Trophoblast cell (in vitro differentiated cells and primary cell): Measurements from ENCODE around the gene FGF23.
"Not testable (repeated sequence)": the region's sequence is repeated elsewhere in the genome, so short reads cannot be mapped to it uniquely, and the experiment has no call there.

Experiments used
- DNase-seq, 2 donors: peaks; one replicate each; pipeline ENCODE4 v3.0.0-alpha.2; 2016
- H2AFZ ChIP-seq: 2 replicates; pipeline ENCODE4 v1.6.1; 2013; ENCODE audit warnings: low read length, moderate library complexity, mild to moderate bottlenecking; ENCODE audit not compliant: insufficient read depth, poor library complexity
- H2AK5ac ChIP-seq: 2 replicates; pipeline ENCODE4 v1.6.1; 2013; ENCODE audit warnings: mild to moderate bottlenecking, low read length
- H2BK120ac ChIP-seq: 2 replicates; pipeline ENCODE4 v1.6.1; 2013; ENCODE audit warnings: low read length, mild to moderate bottlenecking, moderate library complexity; ENCODE audit not compliant: insufficient read depth, poor library complexity
- H2BK12ac ChIP-seq: 2 replicates; pipeline ENCODE4 v1.6.1; 2013; ENCODE audit warnings: mild to moderate bottlenecking, low read length, moderate library complexity
- H2BK5ac ChIP-seq: 2 replicates; pipeline ENCODE4 v1.6.1; 2013; ENCODE audit warnings: low read length, low read depth, moderate library complexity, mild to moderate bottlenecking; ENCODE audit not compliant: poor library complexity
- H3K14ac ChIP-seq: 2 replicates; pipeline ENCODE4 v1.6.1; 2013; ENCODE audit warnings: mild to moderate bottlenecking, low read length
- H3K18ac ChIP-seq: 2 replicates; pipeline ENCODE4 v1.6.1; 2013; ENCODE audit warnings: mild to moderate bottlenecking, low read length
- H3K23ac ChIP-seq: 2 replicates; pipeline ENCODE4 v1.6.1; 2013; ENCODE audit warnings: low read length
- H3K27ac ChIP-seq: 2 replicates; pipeline ENCODE4 v1.5.1; 2013; ENCODE audit warnings: low read depth, mild to moderate bottlenecking, inconsistent platforms, low read length, moderate library complexity
- H3K27me3 ChIP-seq: 2 replicates; pipeline ENCODE4 v1.6.1; 2013; ENCODE audit warnings: inconsistent platforms, mild to moderate bottlenecking, low read length, moderate library complexity; ENCODE audit not compliant: insufficient read depth
- H3K36me3 ChIP-seq, 2 experiments: 1 replicate in 1 of 2; 2 replicates in 1 of 2; pipeline ENCODE4 v1.6.1; 2013; ENCODE audit warnings: low read length in 2 of 2, mild to moderate bottlenecking in 2 of 2, moderate library complexity in 1 of 2; ENCODE audit not compliant: insufficient read depth in 2 of 2, control insufficient read depth in 1 of 2
- H3K4ac ChIP-seq: 2 replicates; pipeline ENCODE4 v1.6.1; 2013; ENCODE audit warnings: low read depth, mild to moderate bottlenecking, low read length, moderate library complexity
- H3K4me1 ChIP-seq, 2 experiments: 1 replicate in 1 of 2; 2 replicates in 1 of 2; pipeline ENCODE4 v1.6.1; 2013; ENCODE audit warnings: low read length in 2 of 2, mild to moderate bottlenecking in 2 of 2, moderate library complexity in 1 of 2; ENCODE audit not compliant: insufficient read depth in 2 of 2, control insufficient read depth in 1 of 2
- H3K4me2 ChIP-seq: 2 replicates; pipeline ENCODE4 v1.6.1; 2013; ENCODE audit warnings: inconsistent platforms, mild to moderate bottlenecking, low read length, moderate library complexity
- H3K4me3 ChIP-seq: 2 replicates; pipeline ENCODE4 v1.5.1; 2013; ENCODE audit warnings: mild to moderate bottlenecking, low read depth, low read length, inconsistent platforms
- H3K79me1 ChIP-seq: one replicate; pipeline ENCODE4 v1.6.1; 2013; ENCODE audit warnings: low read length
- H3K79me2 ChIP-seq: 2 replicates; pipeline ENCODE4 v1.6.1; 2013; ENCODE audit warnings: low read length, mild to moderate bottlenecking; ENCODE audit not compliant: control insufficient read depth, insufficient read depth, poor library complexity
- H3K9ac ChIP-seq: 2 replicates; pipeline ENCODE4 v1.6.1; 2013; ENCODE audit warnings: mild to moderate bottlenecking, low read length
- H3K9me3 ChIP-seq: 2 replicates; pipeline ENCODE4 v1.6.1; 2013; ENCODE audit warnings: low read depth, mild to moderate bottlenecking, control low read depth, inconsistent platforms, low read length; ENCODE audit not compliant: insufficient read depth
- H4K12ac ChIP-seq: 2 replicates; pipeline ENCODE4 v1.6.1; 2013; ENCODE audit warnings: low read depth, mild to moderate bottlenecking, low read length, moderate library complexity
- H4K8ac ChIP-seq: 2 replicates; pipeline ENCODE4 v1.6.1; 2013; ENCODE audit warnings: low read depth, mild to moderate bottlenecking, low read length, moderate library complexity
- H4K91ac ChIP-seq: one replicate; pipeline ENCODE4 v1.6.1; 2013; ENCODE audit warnings: low read depth, mild to moderate bottlenecking, low read length, moderate library complexity
- WGBS: extraction: QIAGEN DNeasy Blood & Tissue Kit; methylation state at CpG from one replicate; pipeline ENCODE4 v1.1.7; 2013; ENCODE audit warnings: missing lambda C conversion rate; ENCODE audit not compliant: insufficient read length, insufficient coverage; ENCODE audit errors: extremely low coverage; 5-methylcytosine and 5-hydroxymethylcytosine counted together

FGF23 gene

DNA sequence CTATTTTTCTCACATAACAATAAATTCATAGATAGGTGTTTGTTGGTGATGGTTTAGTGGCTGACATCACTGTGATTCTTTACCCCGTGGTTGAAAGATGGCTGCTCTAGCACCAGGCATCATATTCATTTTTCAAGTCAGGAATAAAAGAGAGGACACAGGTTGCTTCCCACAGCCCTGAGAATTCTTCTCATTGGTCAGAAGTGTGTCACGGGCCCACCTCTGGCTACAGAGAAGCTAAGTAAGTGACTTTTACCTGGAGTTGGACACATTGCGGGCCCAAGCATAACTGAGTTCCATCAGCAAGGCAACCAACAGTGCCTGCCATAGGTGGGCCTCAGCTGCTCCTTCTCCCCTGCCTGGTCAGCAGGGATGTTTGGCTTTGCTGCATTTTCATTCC, 27.6 kb upstream of the FGF23 start:
- Histone ChIP-seq H3K18ac (no peak overlapping the region), H3K23ac (no peak overlapping the region), H3K79me2 (no peaks in the 10 kb centered on the region), H2BK120ac (no peak overlapping the region), H3K4me3 (no peak overlapping the region), H4K8ac (no peak overlapping the region), H3K79me1 (no peaks in the 10 kb centered on the region), H3K27ac (no peak overlapping the region), H4K91ac (no peak overlapping the region), H3K27me3 (no peaks in the 10 kb centered on the region), H3K9me3 (peaks cover 2% of the 10 kb centered on the region), H3K9ac (no peak overlapping the region), H2BK12ac (no peak overlapping the region), H2AFZ (no peak overlapping the region), H2BK5ac (no peak overlapping the region), H3K36me3 (no peaks in the 10 kb centered on the region), H4K12ac (no peak overlapping the region), H3K4me1 (no peaks in the 10 kb centered on the region), H3K4me2 (no peak overlapping the region), H3K14ac (no peak overlapping the region), H2AK5ac (no peak overlapping the region), H3K4ac (no peak overlapping the region)
- WGBS, result no CpG with 5 or more reads among the region's 3 CpGs
- peak; percentile 52 to 66 for DNase-seq

DNA sequence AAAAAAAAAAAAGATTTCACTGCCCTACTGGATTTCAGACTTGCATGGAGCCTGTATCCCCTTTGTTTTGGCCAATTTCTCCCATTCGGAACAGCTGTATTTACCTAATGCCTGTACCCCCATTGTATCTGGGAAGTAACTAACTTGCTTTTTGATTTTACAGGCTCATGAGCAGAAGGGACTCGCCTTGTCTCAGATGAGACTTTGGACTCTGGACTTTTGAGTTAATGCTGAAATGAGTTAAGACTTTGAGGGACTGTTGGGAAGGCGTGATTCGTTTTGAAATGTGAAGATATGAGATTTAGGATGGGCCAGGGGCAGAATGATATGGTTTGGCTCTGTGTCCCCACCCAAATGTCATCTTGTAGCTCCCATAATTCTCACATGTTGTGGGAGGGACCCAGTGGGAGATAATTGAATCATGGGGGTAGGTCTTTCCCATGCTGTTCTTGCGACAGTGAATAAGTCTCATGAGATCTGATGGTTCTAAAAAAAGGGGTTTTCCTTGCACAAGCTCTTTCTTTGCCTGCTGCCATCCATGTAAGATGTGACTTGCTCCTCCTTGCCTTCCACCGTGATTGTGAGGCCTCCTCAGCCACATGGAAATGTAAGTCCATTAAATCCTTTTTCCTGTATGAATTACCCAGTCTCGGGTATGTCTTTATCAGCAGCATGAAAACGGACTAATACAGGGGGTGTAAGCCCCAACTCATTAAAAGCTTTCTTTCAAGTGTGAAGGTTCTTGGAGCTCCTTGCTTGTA, 25.5 kb upstream of the FGF23 start:
- not testable (repeated sequence) for H3K79me2 ChIP-seq, H2AK5ac ChIP-seq, H3K27me3 ChIP-seq, H3K9me3 ChIP-seq, H3K9ac ChIP-seq, H3K18ac ChIP-seq, H3K36me3 ChIP-seq, H3K23ac ChIP-seq, H2BK12ac ChIP-seq, H2BK5ac ChIP-seq, H4K8ac ChIP-seq, H3K4me3 ChIP-seq, H2AFZ ChIP-seq, H3K4ac ChIP-seq, DNase-seq, H3K4me2 ChIP-seq, H3K79me1 ChIP-seq, H4K12ac ChIP-seq, H3K27ac ChIP-seq, H3K4me1 ChIP-seq, H3K14ac ChIP-seq, H4K91ac ChIP-seq, H2BK120ac ChIP-seq
- WGBS, result no CpG with 5 or more reads among the region's 8 CpGs

GRCh38 chr12:4402996-4403395, 23.5 kb upstream of the FGF23 start:
- Histone ChIP-seq H4K12ac (no peak overlapping the region), H2BK12ac (no peak overlapping the region), H3K79me2 (no peaks in the 10 kb centered on the region), H3K4me2 (no peak overlapping the region), H3K9me3 (peaks cover 2% of the 10 kb centered on the region), H2AK5ac (no peak overlapping the region), H3K4me3 (no peak overlapping the region), H2AFZ (no peak overlapping the region), H3K79me1 (no peaks in the 10 kb centered on the region), H3K4me1 (no peaks in the 10 kb centered on the region), H4K8ac (no peak overlapping the region), H3K23ac (no peak overlapping the region), H3K36me3 (no peaks in the 10 kb centered on the region), H2BK5ac (no peak overlapping the region), H3K27ac (no peak overlapping the region), H3K9ac (no peak overlapping the region), H3K18ac (no peak overlapping the region), H3K27me3 (no peaks in the 10 kb centered on the region), H4K91ac (no peak overlapping the region), H3K4ac (no peak overlapping the region), H2BK120ac (no peak overlapping the region), H3K14ac (no peak overlapping the region)
- no peak for DNase-seq
- WGBS, result no CpG with 5 or more reads among the region's 4 CpGs

- DNase-seq, result no peak
- H2AFZ ChIP-seq, result no peak overlapping the region
- H2BK12ac ChIP-seq, result no peak overlapping the region
- no peak overlapping the region for H3K23ac ChIP-seq
- no peaks in the 10 kb centered on the region for H3K4me1 ChIP-seq
- no peak overlapping the region for H3K18ac ChIP-seq
- H3K4me3 ChIP-seq, result no peak overlapping the region
- no peak overlapping the region for H3K9ac ChIP-seq
- H3K27me3 ChIP-seq, result no peaks in the 10 kb centered on the region
- H3K36me3 ChIP-seq, result no peaks in the 10 kb centered on the region
- no peak overlapping the region for H4K12ac ChIP-seq
- H2AK5ac ChIP-seq, result no peak overlapping the region
- H3K14ac ChIP-seq, result no peak overlapping the region
- peaks cover 2% of the 10 kb centered on the region for H3K9me3 ChIP-seq
- no peak overlapping the region for H2BK120ac ChIP-seq
- no peak overlapping the region for H3K4me2 ChIP-seq
- H3K79me1 ChIP-seq, result no peaks in the 10 kb centered on the region
- no peak overlapping the region for H4K8ac ChIP-seq
- H3K79me2 ChIP-seq, result no peaks in the 10 kb centered on the region
- no peak overlapping the region for H3K27ac ChIP-seq
- H2BK5ac ChIP-seq, result no peak overlapping the region
- WGBS, result no CpG with 5 or more reads among the region's 3 CpGs
- no peak overlapping the region for H3K4ac ChIP-seq
- no peak overlapping the region for H4K91ac ChIP-seq
Observed at GRCh38 chr12:4401117-4401516, 21.6 kb upstream of the FGF23 start.
